Ovary (tissue), 3 donors: ENCODE data around the gene TFDP1.

Experiments
- CTCF ChIP-seq, 3 donors: fragments of 450-650 bp in 2 of 3; fragments of 200-600 bp in 1 of 3; IDR thresholded peaks; one replicate each; pipeline versions ENCODE4 v1.5.1 to v1.8.0; 2016 to 2022; ENCODE audit warnings: antibody characterized with exemption in 3 of 3, mild to moderate bottlenecking in 1 of 3
- POLR2A ChIP-seq: fragments of 450-650 bp; IDR thresholded peaks from one replicate; pipeline ENCODE4 v1.6.1; 2017; ENCODE audit warnings: antibody characterized with exemption, mild to moderate bottlenecking, moderate library complexity
- donor health status: DM: no; HTN: no; CAD: no.

DNA sequence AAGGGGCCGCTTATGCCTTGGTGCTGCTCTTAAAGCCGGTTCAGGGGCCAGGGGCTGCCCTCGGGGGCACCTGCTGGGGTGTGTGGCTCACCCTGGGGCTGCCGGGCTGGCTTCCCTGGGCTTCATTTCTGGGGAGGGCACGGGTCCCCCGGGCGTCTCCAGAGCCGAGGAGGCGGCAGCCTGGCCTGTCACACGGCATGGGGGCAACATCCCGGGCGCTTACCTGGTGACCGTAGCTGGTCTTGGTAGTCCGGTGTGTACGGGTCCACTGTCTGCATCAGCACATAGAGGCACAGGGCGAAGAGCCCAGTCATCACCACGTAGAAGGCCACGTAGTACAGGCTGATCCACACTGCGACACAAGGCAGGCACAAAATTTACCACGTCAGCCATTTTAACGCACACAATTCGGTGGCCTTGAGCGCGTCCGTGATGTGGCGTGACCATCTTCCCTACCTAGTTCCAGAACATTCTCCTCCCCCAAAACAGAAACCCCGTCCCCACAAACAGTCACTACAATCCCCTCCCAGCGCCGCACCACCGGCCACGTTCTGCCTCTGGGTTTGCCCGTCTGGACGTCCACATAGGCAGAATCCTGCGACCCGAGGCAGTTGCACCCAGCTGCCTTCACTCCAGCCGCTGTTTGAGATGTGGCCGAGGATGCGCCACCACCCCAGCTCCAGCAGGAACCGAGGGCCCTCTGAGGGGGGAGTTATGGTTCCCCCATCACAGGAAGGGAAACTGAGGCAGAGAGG is 70.2 kb downstream of the TFDP1 start:
- no peak for TF ChIP-seq CTCF (IDR thresholded peaks at IDR 0.05)
- no peak for TF ChIP-seq POLR2A
